ENCODE data around the gene MKNK2.
"Not testable (repeated sequence)": the region's sequence is repeated elsewhere in the genome, so short reads cannot be mapped to it uniquely, and the experiment has no call there.

Gene MKNK2

GRCh38 chr19:2043961-2044708 lies 6.9 kb downstream of the MKNK2 start:
- DNase-seq, result no peak

GRCh38 chr19:2043251-2043641 lies 7.8 kb downstream of the MKNK2 start:
- DNase-seq, result no peak

DNA sequence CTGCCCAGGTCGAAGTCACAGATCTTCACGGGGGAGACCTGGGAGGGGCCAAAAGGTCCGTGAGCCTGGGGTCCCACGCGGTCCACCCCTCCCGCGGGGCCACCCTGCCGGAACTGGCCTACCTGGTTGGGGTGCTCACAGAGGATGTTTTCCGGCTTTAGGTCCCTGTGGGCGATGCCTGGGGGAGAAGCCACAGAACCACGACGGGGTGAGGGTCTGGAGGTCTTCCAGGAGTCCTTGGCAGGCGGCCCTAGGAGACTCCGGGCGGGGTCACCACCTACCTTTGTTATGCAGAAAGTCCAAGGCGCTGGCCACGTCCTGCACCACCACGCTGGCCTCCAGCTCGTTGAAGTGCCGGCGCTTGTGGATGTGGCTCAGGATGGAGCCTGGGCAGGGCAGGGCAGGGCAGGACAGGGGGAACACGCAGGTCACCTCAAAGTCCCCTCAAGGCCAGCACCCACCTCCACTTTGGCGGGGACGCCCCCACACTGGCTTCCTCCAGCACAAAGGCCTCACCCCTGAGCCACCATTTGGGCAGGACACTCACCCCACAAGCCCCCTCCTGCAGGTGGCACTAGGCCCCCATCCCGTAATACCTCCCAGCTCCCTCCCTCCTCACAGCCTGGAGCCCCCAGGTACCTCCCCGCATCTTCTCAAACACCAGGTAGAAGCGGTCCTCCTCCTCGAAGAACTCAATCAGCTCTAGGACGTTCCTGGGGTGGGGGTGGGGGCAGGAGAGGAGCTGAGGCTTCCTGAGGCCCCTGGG lies 8.4 kb downstream of the MKNK2 start:
- no peak for DNase-seq

- peak; percentile 96 to 98 for DNase-seq
Measured at GRCh38 chr19:2041683-2042484, 9.2 kb downstream of the MKNK2 start.

DNA sequence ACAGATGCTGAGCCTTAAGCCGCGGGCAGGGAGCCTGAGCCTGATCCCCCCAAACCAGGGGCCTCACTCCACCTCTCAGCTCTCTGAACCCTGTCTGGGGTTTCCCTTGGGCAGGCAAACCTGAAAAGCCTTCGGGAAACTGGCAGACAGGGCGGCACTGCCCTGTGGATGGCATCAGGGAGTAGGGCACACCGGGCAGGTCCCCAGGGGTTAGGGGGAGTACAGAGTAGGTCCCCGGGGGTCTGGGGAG lies 9.7 kb downstream of the MKNK2 start:
- DNase-seq, result no peak

GRCh38 chr19:2040647-2041432 lies 10.2 kb downstream of the MKNK2 start:
- DNase-seq, result no peak

GRCh38 chr19:2039959-2040646 lies 10.9 kb downstream of the MKNK2 start:
- no peak for DNase-seq

- no peak for DNase-seq
Measured at GRCh38 chr19:2039089-2039958, 11.7 kb downstream of the MKNK2 start.

DNA sequence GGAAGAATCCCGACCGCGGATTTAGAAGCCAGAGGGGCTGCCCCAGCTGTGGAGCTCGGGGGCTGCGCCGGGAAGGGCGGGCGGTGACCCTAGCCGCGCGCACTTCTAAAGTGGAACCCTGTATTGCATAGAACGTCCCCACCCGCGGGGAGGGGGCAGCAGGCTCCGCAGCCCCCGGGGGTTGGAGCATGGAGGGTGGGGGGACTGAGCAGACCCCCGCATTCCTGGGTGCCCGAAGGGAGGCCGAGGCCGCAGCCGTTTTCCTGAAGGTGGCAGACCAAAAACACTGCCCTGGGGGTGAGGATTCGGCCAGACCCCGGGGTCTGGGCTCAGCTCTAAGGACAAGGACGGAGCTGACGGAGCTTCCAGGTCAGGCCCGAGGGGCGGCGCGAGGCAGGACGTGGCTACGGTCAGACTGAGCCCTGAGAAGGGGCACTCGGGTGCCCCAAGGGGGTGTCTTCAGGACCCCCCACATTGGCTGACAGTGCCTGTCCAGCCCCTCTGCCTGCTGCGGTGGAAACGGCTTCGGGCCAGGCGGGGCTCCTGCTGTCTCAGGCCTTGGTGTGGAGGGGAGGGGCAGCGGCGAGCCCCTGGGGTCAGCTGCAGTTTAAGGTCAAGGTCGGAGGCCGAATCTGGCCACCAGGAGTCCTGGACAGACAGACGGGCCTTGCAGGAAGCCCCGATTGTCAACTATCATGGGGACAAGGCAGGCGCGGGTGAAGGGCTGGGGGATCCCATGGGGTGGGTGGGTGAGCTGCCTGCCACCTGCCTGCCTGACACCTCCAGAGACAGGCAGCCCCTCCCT lies 12.6 kb downstream of the MKNK2 start:
- no peak for DNase-seq

DNA sequence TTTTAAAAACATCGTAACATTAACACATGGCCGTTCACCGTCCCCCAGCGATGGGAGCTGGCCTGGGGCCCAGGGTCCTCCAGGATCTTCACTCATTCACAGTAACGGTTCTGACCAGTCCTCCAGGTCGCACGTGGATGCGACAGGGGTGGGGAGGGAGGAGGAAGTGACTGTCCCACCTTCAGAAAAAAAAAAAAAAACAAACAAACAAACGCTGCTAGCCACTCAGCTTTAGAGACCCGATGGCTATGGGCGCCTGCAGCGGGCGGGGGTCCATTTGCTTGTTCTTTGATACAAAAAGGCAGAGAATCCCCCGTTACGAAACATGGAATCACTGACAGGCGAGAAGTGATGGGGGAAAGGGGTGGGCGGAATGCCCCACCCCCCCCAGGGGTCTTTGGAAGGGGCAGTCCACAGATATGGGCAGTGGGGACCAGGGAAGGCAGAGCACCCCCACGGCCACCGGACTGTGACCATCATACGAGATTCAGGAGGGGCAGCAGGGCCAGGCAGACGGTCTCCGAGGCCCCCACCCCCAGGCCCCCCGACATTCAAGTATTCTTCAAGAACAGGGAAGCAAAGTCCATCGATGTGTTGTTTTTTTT lies 13.3 kb downstream of the MKNK2 start:
- no peak for DNase-seq

DNA sequence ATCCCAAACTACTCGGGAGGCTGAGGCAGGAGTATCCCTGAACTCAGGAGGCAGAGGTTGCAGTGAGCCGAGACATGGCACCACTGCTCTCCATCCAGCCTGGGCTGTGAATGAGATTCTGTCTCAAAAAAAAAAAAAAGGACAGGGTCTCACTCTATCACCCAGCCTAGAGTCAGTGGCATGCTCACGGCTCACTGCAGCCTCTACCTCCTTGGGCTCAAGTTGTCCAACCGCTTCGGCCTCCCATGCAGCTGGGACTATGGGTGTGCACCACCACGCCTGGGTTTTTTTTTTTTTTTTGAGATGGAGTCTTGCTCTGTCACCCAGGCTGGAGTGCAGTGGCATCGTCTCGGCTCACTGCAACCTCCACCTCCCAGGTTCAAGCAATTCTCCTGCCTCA lies 14.6 kb downstream of the MKNK2 start:
- DNase-seq, result no peak

GRCh38 chr19:2035590-2035991 lies 15.5 kb downstream of the MKNK2 start:
- DNase-seq, result no peak

- peak; percentile 8 to 83 for DNase-seq
Measured at GRCh38 chr19:2034729-2035589, 16.1 kb downstream of the MKNK2 start.

DNA sequence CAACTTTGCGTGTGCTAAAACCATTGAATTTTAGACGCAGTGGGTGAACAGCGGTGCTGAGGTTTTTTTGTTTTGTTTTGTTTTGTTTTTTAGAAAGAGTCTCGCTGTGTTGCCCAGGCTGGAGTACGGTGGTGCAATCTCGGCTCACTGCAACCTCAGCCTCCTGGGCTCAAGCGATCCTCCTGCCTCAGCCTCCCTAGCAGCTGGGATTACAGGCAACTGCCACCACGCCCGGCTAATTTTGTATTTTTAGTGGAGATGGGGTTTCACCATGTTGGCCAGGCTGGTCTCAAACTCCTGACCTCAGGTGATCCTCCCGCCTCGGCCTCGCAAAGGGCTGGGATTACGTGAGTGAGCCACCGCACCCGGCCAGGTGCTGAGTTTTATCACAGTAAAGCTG lies 16.8 kb downstream of the MKNK2 start:
- not testable (repeated sequence) for DNase-seq

DNA sequence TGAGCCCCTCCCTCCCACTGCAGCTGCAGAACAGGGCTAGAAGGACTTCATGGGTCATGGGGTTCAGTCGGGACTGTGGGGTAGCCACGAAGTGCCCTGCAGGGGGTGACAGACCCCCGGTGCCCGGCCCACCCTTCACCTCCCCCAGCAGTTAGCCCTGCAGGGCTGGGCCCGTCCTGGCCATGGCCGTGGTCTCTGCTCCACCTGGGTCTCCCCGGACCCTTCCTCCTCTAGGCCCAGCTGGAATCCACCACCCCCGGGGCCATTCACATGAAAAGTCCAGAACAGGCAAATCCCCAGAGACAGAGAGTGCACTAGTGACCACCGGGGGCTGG lies 17.3 kb downstream of the MKNK2 start:
- DNase-seq, result no peak

DNA sequence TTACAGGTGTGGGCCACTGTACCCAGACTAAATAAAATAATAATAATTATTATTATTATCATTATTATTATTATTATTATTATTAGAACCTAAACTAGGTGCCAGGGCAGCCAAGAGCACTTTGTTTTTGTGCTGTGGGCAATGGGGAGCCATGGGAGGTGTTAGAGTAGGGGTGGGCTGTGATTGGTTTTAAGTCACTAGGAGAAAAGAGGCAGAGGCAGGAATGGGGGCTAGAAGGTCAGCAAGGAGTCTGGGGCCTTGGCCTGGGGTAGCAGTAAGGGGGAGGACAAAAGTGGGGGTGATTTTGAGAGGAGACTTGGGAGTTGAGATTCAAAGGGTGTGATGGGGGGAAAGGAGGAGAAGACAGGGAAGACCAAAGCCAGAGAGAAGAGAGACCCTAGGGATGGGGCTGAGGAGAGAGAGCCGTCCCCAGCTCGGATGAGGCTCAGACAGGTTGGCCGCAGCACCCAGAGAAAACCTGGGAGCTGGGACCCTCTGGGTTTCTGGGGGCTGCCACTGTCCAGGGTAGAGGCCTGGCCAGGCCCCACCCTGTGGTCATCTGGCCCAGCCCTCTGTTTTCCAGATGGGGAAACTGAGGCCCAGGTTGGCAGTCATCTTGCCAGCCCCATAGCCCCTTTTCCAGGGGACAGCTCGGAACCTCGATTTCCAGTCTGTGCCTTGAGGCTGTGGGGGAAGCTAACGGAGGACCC lies 17.8 kb downstream of the MKNK2 start:
- DNase-seq, result no peak

DNA sequence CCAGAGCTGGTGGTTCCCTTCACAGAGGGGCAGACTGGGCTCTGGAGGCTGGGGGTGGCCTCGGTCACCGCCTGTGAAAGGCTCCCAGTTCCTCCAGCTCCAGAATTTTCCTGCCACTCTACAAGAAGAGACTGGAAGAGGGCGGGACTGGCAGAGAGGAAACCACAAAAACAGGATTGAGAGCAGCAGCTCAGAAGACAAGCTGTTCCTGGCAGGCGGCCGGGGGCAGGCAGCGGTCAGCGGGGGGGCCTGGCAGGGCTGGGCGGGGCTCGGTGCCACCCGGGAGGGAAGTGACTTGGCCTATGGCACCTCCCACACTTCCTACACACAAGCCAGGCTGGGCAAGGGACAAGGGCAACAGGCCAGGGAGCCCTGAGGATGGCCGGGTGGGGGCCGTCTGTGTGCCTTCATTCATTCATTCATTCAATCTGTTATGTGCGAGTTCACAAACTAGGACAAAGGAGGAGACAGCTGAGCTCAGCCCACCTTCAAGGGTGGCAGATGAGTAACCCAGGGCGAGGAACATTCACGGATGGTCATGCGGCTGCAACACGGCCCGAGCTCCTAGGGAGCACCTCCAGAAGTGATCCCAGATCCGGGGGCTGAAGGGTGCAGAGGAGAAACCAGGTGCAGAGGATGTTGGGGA lies 18.6 kb downstream of the MKNK2 start:
- DNase-seq, result peak; percentile 83

DNA sequence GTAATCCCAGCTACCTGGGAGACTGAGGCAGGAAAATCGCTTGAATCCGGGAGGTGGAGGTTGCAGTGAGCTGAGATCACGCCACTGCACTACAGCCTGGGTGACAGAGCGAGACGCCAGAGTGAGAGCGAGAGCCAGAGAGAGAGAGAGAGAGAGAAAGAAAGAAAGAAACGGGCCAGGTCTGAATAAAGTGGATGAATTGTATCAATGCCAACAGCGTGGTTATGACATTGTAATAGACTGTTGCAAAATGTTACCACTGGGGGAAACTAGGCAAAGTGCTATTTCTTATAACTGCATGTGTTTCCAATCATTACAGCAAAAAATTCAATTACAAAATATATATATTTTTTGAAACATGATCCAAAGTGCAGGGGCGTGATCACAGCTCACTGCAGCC lies 23.7 kb downstream of the MKNK2 start:
- DNase-seq, result peak; percentile 17 to 44

Data from inflammatory macrophage treated with lipopolysaccharide for 1 hour (primary cell).